ENCODE results near the gene MATR3.

DNA sequence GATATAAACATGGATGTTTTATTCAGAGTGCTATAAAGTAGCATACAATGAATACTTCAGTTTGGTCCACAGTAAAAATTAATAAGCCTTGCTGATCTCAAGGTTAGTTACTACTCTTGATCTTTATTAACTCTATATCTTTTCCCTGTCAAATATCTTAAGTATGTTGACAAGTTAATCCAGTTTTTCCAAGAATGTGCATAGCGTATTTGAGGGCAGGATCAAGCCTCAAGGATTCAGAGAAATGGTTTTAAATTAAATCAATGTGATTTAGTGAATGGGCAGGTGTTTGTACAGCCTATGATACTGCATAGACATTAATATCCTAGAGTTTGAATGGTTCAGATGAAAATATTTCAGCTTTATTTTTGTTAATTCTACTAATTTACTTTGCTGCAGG lies 20.7 kb downstream of the MATR3 start:
- TF ChIP-seq, protein P1, sequence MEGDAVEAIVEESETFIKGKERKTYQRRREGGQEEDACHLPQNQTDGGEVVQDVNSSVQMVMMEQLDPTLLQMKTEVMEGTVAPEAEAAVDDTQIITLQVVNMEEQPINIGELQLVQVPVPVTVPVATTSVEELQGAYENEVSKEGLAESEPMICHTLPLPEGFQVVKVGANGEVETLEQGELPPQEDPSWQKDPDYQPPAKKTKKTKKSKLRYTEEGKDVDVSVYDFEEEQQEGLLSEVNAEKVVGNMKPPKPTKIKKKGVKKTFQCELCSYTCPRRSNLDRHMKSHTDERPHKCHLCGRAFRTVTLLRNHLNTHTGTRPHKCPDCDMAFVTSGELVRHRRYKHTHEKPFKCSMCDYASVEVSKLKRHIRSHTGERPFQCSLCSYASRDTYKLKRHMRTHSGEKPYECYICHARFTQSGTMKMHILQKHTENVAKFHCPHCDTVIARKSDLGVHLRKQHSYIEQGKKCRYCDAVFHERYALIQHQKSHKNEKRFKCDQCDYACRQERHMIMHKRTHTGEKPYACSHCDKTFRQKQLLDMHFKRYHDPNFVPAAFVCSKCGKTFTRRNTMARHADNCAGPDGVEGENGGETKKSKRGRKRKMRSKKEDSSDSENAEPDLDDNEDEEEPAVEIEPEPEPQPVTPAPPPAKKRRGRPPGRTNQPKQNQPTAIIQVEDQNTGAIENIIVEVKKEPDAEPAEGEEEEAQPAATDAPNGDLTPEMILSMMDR (IDR thresholded peaks at IDR 0.05), result no peak
- no peak for TF ChIP-seq POLR2A (IDR thresholded peaks at IDR 0.05)
